Endothelial cell (in vitro differentiated cells): ENCODE data around the gene ZNF783. TPM values are rescaled to one million over a fixed set of nuclear protein-coding genes. Genes with fewer than 3 reads are reported as not detected.

ENCODE experiments used
- DNase-seq: peaks from one replicate; pipeline ENCODE4 v3.0.0; 2021; ENCODE audit warnings: low spot score
- H3K27ac Mint-ChIP-seq: one replicate; pipeline ENCODE4 v1.8.0; 2021; ENCODE audit warnings: mixed read lengths, inconsistent platforms; ENCODE audit not compliant: unreplicated experiment
- H3K27me3 Mint-ChIP-seq: one replicate; pipeline ENCODE4 v1.8.0; 2021; ENCODE audit warnings: mild to moderate bottlenecking, moderate library complexity, mixed read lengths, inconsistent platforms; ENCODE audit not compliant: unreplicated experiment
- H3K36me3 Mint-ChIP-seq: one replicate; pipeline ENCODE4 v1.8.0; 2021; ENCODE audit warnings: mild to moderate bottlenecking, low read depth, mixed read lengths, inconsistent platforms; ENCODE audit not compliant: unreplicated experiment
- H3K4me1 Mint-ChIP-seq: one replicate; pipeline ENCODE4 v1.8.0; 2021; ENCODE audit warnings: mild to moderate bottlenecking, mixed read lengths, inconsistent platforms; ENCODE audit not compliant: unreplicated experiment
- H3K4me3 Mint-ChIP-seq: one replicate; pipeline ENCODE4 v1.8.0; 2021; ENCODE audit warnings: mild to moderate bottlenecking, mixed read lengths, inconsistent platforms; ENCODE audit not compliant: unreplicated experiment
- H3K9me3 Mint-ChIP-seq: one replicate; pipeline ENCODE4 v1.8.0; 2021; ENCODE audit warnings: mixed read lengths, inconsistent platforms; ENCODE audit not compliant: unreplicated experiment
- CTCF ChIP-seq: fragments of 200-600 bp; sonication (generic); IDR thresholded peaks from one replicate; pipeline ENCODE4 v1.5.0; 2021; ENCODE audit warnings: antibody characterized with exemption; ENCODE audit not compliant: unreplicated experiment
- total RNA-seq: library from RNA; stranded (reverse); fragmentation: NEBNext Ultra II Directional; extraction: Animal tissue kit (Norgen Biotek cat#: 25700); gene quantifications from one replicate; pipeline ENCODE4 v1.2.1, GENCODE V29; 2021; ENCODE audit not compliant: unreplicated experiment

The ZNF783 gene
- total RNA-seq, 1 donor from 2014 or later, result 15.3 TPM

DNA sequence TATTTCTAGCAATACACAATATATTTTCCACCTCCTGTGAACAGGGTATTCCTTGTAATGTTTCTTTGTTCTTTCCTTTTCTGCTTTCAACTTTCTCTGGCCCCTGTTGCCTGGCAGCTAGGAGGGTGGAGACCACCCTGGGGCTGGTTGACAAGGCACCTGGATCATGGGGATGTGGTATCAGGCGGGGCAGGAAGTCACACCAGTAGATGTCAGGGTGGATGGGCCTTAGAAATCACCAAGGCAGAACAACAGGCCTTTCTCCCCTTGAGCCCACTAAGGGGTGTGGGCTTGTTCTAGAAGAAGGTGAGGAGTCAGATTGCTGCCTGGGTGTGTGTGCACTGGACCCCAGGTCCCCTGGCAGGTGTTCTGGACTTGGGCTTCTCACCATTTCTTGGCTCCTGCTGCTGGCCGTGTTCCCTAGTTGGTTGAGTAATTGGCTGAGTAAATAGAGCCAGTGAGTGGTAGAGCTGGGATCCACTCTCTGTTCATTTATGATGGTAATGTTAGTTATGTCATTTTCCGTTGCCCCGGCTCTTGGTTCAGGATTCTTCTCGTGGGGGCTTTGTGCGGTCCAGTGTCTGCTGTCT is 24.9 kb downstream of the ZNF783 start:
- Mint-ChIP-seq H3K27ac (no peak overlapping the region), H3K4me1 (peaks cover 21% of the 10 kb centered on the region), H3K27me3 (peaks cover 22% of the 10 kb centered on the region), H3K36me3 (peaks cover 12% of the 10 kb centered on the region), H3K4me3 (peak overlapping the region; percentile 27), H3K9me3 (no peaks in the 10 kb centered on the region)
- no peak for TF ChIP-seq CTCF
- no peak for DNase-seq

GRCh38 chr7:149287622-149288021 is 25.6 kb downstream of the ZNF783 start:
- no peak for DNase-seq
- H3K36me3 Mint-ChIP-seq, result peaks cover 7% of the 10 kb centered on the region
- H3K27ac Mint-ChIP-seq, result no peak overlapping the region
- TF ChIP-seq CTCF, result no peak
- peak overlapping the region; percentile 27 for H3K4me3 Mint-ChIP-seq
- peaks cover 18% of the 10 kb centered on the region for H3K27me3 Mint-ChIP-seq
- H3K4me1 Mint-ChIP-seq, result peaks cover 16% of the 10 kb centered on the region
- no peaks in the 10 kb centered on the region for H3K9me3 Mint-ChIP-seq

DNA sequence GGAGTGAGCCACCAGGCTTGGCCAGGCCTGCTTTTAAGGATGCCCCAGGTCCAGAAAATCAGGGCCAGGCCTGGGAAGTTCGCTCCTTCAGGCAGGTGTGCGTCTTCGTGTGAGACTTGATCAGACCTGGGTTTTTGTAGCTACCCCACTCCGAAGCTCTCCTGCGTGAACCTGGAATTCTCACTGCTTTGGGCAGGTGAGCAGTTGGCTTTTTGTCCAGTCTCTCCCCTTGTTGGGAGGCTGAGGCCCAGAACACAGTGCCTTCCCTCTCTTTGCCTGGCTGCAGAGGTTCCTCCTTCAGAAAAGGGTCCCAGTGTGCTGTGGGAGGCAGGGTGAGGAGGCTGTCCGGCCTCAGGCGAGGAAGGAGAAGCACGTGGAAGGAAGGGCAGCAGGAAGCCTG is 27.3 kb downstream of the ZNF783 start:
- Mint-ChIP-seq H3K36me3 (peaks cover 11% of the 10 kb centered on the region), H3K4me3 (no peak overlapping the region), H3K27me3 (peaks cover 20% of the 10 kb centered on the region), H3K4me1 (peaks cover 9% of the 10 kb centered on the region), H3K9me3 (no peaks in the 10 kb centered on the region), H3K27ac (no peak overlapping the region)
- no peak for TF ChIP-seq CTCF
- no peak for DNase-seq

GRCh38 chr7:149289856-149290255 is 27.9 kb downstream of the ZNF783 start:
- Mint-ChIP-seq H3K4me1 (peaks cover 9% of the 10 kb centered on the region), H3K36me3 (peaks cover 11% of the 10 kb centered on the region), H3K4me3 (no peak overlapping the region), H3K27ac (no peak overlapping the region), H3K9me3 (no peaks in the 10 kb centered on the region), H3K27me3 (peaks cover 17% of the 10 kb centered on the region)
- DNase-seq, result no peak
- no peak for TF ChIP-seq CTCF

DNA sequence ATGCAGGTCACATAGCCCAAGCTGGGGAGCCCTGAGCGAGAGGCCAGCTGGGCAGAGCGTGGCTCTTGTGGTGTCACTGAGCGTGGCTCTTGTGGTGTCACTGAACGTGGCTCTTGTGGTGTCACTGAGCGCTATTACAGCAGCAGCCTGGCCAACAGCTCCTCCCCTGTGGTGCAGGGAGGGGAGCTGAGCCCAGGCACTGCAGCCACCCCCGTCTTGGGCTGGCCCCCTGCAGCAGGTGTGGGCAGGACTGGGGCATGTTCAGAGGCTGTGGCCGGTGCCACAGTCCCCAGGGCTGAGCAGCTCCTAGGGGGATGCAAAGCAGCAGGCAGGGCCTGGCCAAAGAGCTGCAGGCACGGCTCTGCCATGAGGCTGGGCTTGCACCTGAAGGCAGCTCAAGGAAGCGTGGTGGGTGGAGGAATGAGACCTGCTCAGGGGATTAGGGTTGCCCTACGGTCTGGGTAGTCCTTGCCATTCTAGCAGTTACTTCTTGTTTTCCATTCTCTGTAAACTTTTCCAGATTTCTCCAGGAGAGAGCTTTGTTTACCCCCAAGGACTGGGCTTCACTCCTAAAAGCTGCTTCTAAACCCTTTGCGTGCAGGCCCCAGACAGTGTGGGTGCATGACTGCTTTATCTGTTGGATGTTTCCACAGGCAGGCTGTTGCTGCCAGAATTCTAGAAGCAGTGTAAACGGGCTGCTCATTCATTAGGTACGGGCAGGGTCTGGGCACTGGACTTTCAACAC is 29.2 kb downstream of the ZNF783 start:
- Mint-ChIP-seq H3K9me3 (no peaks in the 10 kb centered on the region), H3K4me3 (no peak overlapping the region), H3K27me3 (peaks cover 12% of the 10 kb centered on the region), H3K36me3 (peaks cover 11% of the 10 kb centered on the region), H3K27ac (no peak overlapping the region), H3K4me1 (peaks cover 2% of the 10 kb centered on the region)
- no peak for TF ChIP-seq CTCF
- no peak for DNase-seq
